GM18505 (cell line): ENCODE results near the gene GLYATL3.

Source experiments
- ATAC-seq: cut with Tn5 transposase; IDR thresholded peaks from one replicate; pipeline ENCODE4 v1.9.1; 2021; ENCODE audit not compliant: unreplicated experiment
- POLR2A ChIP-seq: IDR thresholded peaks from 4 replicates; pipeline ENCODE4 v1.6.1; 2011; ENCODE audit warnings: borderline replicate concordance; ENCODE audit not compliant: insufficient read depth, insufficient read length; ENCODE audit errors: extremely low read depth

Gene GLYATL3

DNA sequence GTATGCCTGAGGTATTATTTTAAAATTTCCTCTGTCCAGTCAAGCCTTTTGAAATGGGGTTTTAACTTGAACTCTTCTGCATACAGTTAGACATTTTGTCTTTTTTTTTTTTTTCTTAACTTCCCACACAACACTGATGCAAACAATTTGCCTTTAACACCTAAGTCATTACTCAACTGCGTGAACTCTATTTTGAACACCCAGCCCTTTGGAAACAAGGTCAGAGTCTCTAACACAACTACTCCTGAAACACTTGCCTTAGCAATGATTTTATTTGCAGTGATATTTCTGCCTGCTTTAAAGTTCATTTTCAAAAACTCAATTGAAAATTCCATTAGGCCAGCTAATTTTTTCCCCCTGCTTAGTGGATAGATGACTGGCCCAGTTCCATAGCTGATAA lies 24.2 kb downstream of the GLYATL3 start:
- no peak for ATAC-seq
- TF ChIP-seq POLR2A = no peak

DNA sequence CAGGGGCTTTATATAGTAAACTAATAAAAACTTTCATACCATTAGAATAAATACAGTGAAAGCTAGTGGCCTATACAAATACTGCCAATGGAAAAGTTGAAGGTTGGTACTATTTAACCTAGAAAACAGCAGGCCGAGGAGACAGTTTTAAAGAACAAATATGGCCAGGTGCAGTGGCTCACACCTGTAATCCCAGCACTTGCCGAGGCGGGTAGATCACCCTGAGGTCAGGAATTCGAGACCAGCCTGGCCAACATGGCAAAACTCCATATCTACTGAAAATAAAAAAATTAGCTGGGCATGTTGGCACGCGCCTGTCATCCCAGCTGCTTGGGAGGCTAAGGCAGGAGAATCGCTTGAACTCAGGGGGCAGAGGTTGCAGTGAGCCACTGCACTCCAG lies 24.8 kb downstream of the GLYATL3 start:
- no peak for TF ChIP-seq POLR2A
- no peak for ATAC-seq

DNA sequence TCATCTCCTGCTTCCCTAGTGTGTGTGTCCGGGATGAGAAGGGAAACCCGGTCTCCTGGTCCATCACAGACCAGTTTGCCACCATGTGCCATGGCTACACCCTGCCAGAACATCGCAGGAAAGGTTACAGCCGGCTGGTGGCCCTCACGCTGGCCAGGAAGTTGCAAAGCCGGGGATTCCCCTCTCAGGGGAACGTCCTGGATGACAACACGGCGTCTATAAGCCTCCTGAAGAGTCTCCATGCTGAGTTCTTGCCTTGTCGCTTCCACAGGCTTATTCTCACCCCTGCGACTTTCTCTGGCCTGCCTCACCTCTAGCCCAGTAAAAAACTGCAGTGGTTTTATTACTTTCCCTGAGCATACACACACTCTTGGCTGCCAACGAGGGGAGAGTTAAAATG lies 26.9 kb downstream of the GLYATL3 start:
- ATAC-seq = no peak
- TF ChIP-seq POLR2A = no peak

DNA sequence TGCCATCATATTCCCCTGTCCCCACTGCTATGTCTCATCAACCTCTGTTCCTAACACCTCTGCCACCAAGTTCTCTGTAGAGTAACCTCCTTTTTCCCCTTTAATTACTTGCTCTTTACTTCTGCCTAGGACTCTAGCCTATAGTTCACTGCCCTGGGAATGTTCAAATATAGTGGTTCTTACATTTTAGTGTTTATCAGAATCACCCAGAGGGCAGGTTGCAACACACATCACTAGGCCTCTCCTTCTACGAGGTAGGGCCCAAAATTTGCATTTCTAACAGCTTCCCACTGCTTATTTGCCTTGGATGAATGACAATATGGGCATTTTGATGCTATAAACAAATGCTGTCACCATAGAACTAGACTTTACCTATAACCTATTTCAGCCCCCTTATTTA lies 27.6 kb downstream of the GLYATL3 start:
- TF ChIP-seq POLR2A = no peak
- ATAC-seq = no peak

DNA sequence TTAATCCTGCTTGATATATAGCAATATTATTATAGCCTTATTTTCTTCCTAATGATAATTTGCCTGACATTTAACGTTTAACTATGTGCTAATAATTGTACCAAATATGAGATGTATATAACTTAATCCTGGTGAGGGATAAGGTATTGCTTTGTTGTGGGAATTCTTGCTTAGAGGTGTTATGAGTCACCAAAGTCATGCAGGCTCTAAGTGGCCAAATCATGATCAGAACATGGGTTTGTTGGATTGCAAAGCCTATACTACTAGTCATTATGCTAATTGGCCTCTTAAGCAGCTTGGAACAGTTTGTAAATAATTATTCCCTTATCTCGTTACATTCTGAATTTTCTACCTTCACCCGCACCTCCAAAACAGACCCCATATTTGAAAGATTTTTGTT lies 28.8 kb downstream of the GLYATL3 start:
- no peak for ATAC-seq
- TF ChIP-seq POLR2A = no peak

DNA sequence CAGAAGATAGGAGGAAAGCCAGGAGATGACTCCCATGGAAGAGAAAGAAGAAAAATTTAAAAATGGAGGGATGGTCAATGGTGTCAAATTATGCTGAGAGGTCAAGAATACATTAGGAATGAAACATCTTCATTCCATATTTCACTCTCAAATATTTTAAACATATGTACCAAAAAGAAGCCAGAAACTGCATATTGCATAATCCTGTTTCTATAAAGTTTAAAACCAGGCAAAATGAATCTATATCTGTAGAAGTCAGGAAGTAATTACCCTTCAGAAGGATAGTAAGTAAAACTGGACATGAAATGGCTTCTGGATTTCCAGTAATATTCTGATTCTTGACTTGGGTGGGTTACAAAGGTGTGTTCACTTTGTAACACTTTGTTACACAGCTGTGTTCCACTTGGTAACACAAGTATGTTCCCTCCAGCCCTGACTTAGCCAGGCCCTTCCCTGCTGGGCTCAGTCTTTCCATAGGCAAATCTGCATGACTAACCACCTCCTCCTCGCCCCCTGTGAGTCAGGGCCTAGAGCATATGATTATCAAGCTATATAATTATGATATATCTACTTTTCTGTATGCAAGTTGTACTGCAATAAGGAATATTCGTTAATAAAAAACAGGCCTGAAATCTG lies 30.5 kb downstream of the GLYATL3 start:
- ATAC-seq = no peak
- no peak for TF ChIP-seq POLR2A

DNA sequence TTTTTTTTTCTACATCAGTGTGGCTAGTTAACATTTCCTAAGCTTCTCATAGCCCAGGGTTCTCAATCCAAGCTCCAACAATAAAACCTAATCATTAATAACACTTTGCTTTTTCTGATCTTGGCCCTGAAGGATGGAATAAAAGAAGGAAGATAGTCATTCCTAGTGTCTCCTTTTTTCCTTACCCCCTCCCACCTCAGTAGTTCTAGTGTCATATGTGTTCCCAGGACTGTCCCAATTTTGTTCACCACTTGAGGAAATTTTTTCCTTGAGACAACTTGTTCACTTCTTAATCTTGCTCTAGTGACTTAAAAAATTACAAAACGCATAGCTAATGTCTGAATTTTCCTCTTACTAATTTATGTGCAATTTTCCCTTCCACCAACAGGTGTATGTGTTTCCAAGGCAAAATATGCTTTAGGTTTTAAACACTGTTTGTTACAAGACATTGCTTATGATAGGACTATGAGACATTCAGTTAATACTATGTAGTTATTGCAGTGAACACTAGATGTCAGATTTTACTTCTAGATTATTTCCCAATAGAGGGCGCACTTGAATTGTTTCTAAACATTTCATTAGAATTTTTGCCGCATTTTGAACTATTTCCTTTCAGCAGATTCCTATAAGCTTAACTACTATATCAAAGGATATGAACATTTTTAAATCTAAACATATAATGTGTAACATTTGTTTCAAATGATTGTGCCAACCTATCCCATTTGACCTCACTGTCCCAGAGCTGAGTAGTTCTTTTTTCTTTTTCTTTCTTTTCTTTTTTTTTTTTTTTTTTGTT lies 32.2 kb downstream of the GLYATL3 start:
- peak; percentile 95 for ATAC-seq
- no peak for TF ChIP-seq POLR2A

DNA sequence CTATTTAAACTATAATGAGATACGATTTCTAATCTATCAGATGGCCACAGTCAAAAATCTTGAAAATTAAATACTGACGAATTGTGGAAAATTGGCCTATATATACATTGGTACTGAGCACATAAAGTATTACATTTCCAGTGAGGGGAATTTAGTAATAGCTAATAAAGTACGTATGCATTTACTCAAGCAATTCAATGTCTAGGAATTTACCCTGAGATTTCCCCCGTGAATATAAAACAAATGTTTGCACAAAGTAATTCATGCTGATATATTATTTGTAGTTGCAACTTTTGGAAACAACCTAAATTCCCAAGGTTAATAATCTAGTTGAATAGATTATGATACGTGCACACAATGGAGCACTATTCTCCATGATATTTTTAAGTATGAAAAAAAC lies 36.1 kb downstream of the GLYATL3 start:
- no peak for ATAC-seq
- no peak for TF ChIP-seq POLR2A

DNA sequence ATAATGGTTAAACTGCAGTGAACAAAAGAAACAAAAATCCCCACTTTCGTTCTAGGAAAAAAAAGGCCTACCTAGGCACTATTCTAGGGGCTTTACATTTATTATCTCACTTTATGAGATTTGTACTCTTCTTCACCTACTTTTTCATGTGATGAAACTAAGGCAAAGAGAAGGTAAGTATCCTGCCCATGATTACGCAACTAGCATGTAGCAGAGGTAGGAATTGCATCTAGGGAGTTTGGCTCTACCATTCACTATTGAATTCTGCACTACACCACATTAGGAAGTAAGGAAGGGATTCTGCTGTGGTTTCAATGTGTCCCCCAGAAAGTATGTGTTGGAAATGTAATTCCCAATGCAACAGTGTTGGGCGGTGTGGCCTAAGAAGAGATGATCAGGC lies 39.4 kb downstream of the GLYATL3 start:
- no peak for ATAC-seq

DNA sequence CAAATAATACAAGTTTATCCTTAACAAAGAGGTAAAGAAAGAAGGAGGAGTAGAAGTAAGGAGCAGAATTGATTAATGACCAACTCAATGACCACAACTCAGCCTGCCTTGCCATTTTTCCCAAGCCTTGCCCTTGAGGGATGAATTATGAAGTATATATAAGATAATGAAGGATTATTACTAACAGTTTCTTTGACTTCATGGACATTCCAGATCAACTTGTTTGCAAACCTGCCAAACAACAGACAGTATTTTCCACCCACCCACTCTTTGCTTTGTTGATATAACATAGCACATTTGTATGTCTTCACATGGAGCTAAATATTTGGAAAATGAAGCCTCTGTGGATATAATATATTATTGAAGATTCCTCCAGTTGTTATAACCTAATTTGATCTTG lies 40.9 kb downstream of the GLYATL3 start:
- no peak for ATAC-seq
- no peak for TF ChIP-seq POLR2A

More for the DNA sequence above, 39.4 kb downstream of the GLYATL3 start:
- no peak for TF ChIP-seq POLR2A

DNA sequence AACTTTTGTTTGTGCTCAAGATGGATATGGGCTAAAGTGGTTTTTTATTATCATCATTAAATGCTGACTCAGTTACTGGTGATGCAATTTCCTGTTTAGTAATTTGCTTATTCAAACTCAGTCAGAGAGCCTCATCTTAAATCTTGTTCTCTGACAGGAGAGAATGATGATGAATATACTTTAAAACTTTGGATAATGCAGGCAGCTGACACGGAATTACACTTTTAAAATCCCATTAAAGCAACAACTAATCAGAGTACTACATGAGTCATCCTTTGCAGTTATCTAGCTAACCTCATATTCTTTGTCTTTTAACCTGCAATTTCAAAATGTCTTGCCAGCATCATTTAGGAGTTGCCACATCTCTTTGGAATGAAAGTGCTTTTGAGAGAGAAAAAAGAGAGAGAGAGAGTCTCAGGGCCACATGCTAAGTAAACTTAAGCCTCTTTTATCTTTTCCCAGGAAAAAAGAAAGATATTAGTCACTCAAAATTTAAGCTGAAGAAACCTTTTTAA lies 41.5 kb downstream of the GLYATL3 start:
- no peak for ATAC-seq
- TF ChIP-seq POLR2A = no peak

DNA sequence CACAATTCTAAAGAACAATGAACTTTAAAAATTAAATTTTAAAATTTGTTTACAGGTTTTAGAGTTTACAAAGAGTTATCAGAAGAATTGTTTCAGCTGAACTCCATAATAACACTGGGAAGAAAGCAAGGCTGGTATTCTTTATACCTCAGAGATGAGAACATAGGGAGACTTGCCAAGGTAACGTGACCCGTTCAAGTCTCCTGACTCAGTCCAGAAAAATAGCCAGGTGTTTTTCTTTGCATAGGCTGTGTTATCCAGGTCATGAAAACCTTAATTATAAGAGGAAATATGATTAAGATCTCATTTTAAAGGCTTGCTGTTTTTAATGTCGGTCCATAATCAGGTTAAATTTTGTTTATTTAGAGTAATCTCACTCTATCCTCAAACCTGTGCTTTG lies 42.2 kb downstream of the GLYATL3 start:
- TF ChIP-seq POLR2A = no peak
- no peak for ATAC-seq

DNA sequence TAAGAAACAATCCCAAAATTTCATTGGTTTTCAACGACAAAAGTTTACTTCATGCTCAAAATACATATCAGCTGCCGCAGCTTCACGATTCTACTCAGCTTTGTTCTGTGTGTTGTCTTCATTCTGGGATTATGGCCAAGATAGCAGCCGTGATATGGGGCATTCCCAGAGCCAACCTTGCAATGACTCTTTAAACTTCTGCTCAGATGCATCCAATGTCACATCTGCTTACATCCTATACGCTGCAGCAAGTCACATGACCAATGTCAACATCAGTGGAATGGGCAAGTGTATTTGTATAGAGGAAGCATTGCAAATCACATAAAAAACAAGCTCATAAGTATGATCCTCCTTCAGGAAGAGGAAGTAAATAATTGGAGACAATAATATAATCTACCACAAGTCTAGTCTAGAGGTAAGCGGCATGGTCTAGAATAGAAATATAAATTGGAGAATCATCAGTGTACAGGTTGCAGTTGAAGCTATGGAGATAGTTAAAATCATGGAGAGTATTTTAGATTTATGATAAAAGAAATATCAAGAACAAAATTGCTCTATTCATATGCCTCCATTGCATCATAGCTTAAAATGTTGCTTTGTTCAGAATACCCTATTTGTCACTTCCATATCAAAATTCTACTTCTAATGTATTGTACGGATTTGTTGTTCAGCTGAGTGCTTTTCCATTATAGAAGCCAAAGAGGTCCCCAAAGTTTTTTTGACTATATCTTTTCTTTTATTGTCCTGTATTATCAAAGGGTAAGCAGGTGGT lies 43.5 kb downstream of the GLYATL3 start:
- ATAC-seq = no peak
- TF ChIP-seq POLR2A = no peak
